ENCODE data around the gene TBCK. TPM values are rescaled to one million over a fixed set of nuclear protein-coding genes. Genes with fewer than 3 reads are reported as not detected.

TBCK gene
- total RNA-seq, 2 donors from 2014 or later: 15.7 to 18.8 TPM

DNA sequence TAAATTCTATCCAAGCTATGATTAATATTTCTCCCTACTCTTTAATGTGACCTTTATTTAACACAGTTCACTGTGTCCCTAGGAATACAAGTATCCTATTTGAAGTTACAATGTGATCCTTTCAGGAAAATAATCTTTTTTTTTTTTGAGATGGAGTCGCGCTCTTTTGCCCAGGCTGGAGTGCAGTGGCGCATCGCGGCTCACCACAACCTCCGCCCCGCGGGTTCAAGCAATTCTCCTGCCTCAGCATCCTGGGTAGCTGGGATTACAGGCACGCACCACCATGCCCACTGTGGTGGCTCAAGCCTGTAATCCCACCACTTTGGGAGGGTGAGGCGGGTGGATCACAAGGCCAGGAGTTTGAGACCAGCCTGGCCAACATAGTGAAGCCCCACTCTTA is 21.9 kb downstream of the TBCK start:
- H3K9me3 ChIP-seq: no peaks in the 10 kb centered on the region
- H3K27me3 ChIP-seq: no peaks in the 10 kb centered on the region
- H3K36me3 ChIP-seq: peaks cover 28% of the 10 kb centered on the region
- H3K4me1 ChIP-seq: no peaks in the 10 kb centered on the region
- DNase-seq (ENCODE audit: low spot score): no peak
- H3K4me3 ChIP-seq: no peak overlapping the region
- TF ChIP-seq CTCF (IDR thresholded peaks at IDR 0.05): no peak
- H3K27ac ChIP-seq: no peak overlapping the region

DNA sequence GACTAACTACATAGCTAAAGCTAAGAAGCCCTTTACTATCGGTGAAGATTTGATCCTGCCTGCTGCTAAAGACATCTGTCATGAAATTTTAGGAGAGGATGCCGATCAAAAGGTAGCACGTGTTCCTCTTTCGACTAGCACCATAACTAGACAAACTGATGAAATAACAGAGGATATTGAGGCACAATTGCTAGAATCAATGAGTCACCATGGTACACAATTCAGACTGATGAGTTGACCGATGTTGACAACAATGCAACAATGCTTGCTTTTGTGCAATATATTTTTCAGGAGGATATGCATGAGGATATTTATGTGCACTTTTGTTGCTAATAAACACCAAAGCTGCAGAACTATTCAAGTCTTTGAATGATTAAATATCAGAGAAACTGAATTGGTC is 24.3 kb downstream of the TBCK start:
- Histone ChIP-seq H3K4me3 (no peak overlapping the region), H3K36me3 (peaks cover 39% of the 10 kb centered on the region), H3K4me1 (no peaks in the 10 kb centered on the region), H3K27me3 (no peaks in the 10 kb centered on the region), H3K27ac (no peak overlapping the region), H3K9me3 (no peaks in the 10 kb centered on the region)
- DNase-seq (ENCODE audit: low spot score): no peak
- TF ChIP-seq CTCF (IDR thresholded peaks at IDR 0.05): no peak

DNA sequence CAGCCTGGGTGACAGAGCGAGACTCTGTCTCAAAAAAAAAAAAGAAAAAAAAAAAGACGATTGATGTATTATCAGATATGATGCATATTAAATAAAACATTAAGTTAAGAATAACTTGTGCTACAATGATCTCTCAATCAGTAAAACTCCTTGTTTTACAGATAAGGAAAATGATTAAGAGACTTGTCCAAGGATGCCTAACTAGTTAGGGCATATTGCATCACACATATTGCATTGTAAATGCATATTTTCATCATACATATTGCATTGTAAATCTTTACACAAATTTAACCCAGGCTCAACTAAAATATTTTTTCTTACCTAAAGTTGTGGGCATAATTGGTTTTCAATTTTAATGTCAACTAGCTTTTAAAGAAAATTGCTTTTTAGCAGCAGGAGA is 26.3 kb downstream of the TBCK start:
- Histone ChIP-seq H3K4me1 (no peaks in the 10 kb centered on the region), H3K36me3 (peaks cover 36% of the 10 kb centered on the region), H3K27me3 (no peaks in the 10 kb centered on the region), H3K4me3 (no peak overlapping the region), H3K27ac (no peak overlapping the region), H3K9me3 (no peaks in the 10 kb centered on the region)
- no peak for TF ChIP-seq CTCF (IDR thresholded peaks at IDR 0.05)
- no peak for DNase-seq (ENCODE audit: low spot score)

- no peaks in the 10 kb centered on the region for H3K4me1 ChIP-seq
- TF ChIP-seq CTCF (IDR thresholded peaks at IDR 0.05): no peak
- no peaks in the 10 kb centered on the region for H3K27me3 ChIP-seq
- no peak for DNase-seq (ENCODE audit: low spot score)
- no peak overlapping the region for H3K27ac ChIP-seq
- H3K36me3 ChIP-seq: peaks cover 18% of the 10 kb centered on the region
- no peaks in the 10 kb centered on the region for H3K9me3 ChIP-seq
- no peak overlapping the region for H3K4me3 ChIP-seq
These were observed 28.5 kb downstream of the TBCK start for GRCh38 chr4:106287353-106287969.

DNA sequence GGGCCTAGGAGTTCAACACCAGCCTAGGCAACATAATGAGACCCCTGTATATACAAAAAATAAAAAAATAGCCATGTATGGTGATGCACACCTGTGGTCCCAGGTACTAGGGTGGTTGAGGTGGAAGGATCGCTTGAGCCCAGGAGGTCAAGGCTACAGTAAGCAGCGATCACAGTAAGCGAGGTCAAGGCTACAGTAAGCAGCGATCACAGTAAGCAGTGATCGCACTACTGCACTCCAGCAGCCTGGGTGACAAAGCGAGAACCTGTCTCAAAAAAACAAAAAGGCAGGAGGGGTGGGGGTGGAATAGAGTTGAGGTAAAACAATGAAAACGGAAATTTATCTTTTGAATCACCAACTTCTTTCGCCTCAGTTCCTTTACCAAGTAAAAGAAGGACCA is 29.4 kb downstream of the TBCK start:
- H3K9me3 ChIP-seq: no peaks in the 10 kb centered on the region
- DNase-seq (ENCODE audit: low spot score): no peak
- H3K27me3 ChIP-seq: no peaks in the 10 kb centered on the region
- no peak for TF ChIP-seq CTCF (IDR thresholded peaks at IDR 0.05)
- no peak overlapping the region for H3K27ac ChIP-seq
- no peaks in the 10 kb centered on the region for H3K4me1 ChIP-seq
- peaks cover 14% of the 10 kb centered on the region for H3K36me3 ChIP-seq
- H3K4me3 ChIP-seq: no peak overlapping the region

- Histone ChIP-seq H3K36me3 (peaks cover 13% of the 10 kb centered on the region), H3K4me1 (no peaks in the 10 kb centered on the region), H3K9me3 (no peaks in the 10 kb centered on the region), H3K4me3 (no peak overlapping the region), H3K27ac (no peak overlapping the region), H3K27me3 (no peaks in the 10 kb centered on the region)
- no peak for DNase-seq (ENCODE audit: low spot score)
- no peak for TF ChIP-seq CTCF (IDR thresholded peaks at IDR 0.05)
These were observed 31.8 kb downstream of the TBCK start for GRCh38 chr4:106284227-106284626.
